SU-DHL-6 (cell line): ENCODE measurements around the gene SLC8A3.

Source experiments
- H2AFZ ChIP-seq: fragments of 200-600 bp; sonication (generic); 2 replicates; pipeline ENCODE4 v1.6.1; 2014; ENCODE audit warnings: low read depth, mild to moderate bottlenecking, moderate library complexity, mixed read lengths, antibody characterized with exemption, low read length; ENCODE audit not compliant: severe bottlenecking
- H3F3A ChIP-seq: fragments of 200-600 bp; shearing (Covaris generic); 2 replicates; pipeline ENCODE4 v1.6.0; 2016; ENCODE audit warnings: antibody characterized with exemption, mild to moderate bottlenecking; ENCODE audit not compliant: insufficient read depth
- H3K27ac ChIP-seq: fragments of 200-600 bp; sonication (generic); 2 replicates; pipeline ENCODE4 v1.5.1; 2016; ENCODE audit warnings: low read depth, mild to moderate bottlenecking, low read length, moderate library complexity, mixed read lengths
- H3K27me3 ChIP-seq: fragments of 200-600 bp; sonication (generic), shearing (Covaris generic); 2 replicates; pipeline ENCODE4 v1.6.0; 2014; ENCODE audit warnings: mild to moderate bottlenecking, low read length
- H3K36me3 ChIP-seq: fragments of 200-600 bp; sonication (generic); 2 replicates; pipeline ENCODE4 v1.6.1; 2014; ENCODE audit warnings: mild to moderate bottlenecking, low read length, mixed read lengths
- H3K4me2 ChIP-seq: fragments of 300-600, 200-600 bp; shearing (Covaris generic), sonication (generic); 2 replicates; pipeline ENCODE4 v1.6.0; 2014; ENCODE audit warnings: low read length, low read depth, mild to moderate bottlenecking; ENCODE audit not compliant: poor library complexity, severe bottlenecking
- H3K4me3 ChIP-seq: fragments of 200-600 bp; sonication (generic); 2 replicates; pipeline ENCODE4 v1.5.1; 2014; ENCODE audit warnings: antibody characterized with exemption, low read length, mild to moderate bottlenecking, mixed read lengths; ENCODE audit not compliant: insufficient read depth, poor library complexity, severe bottlenecking
- H3K79me2 ChIP-seq: fragments of 200-600 bp; sonication (generic); 2 replicates; pipeline ENCODE4 v1.6.1; 2014; ENCODE audit warnings: mild to moderate bottlenecking, low read length, moderate library complexity; ENCODE audit not compliant: insufficient read depth
- H3K9ac ChIP-seq: fragments of 200-600 bp; sonication (generic); 2 replicates; pipeline ENCODE4 v1.7.0; 2014; ENCODE audit warnings: mild to moderate bottlenecking, low read length
- H3K9me2 ChIP-seq: fragments of 200-600 bp; sonication (generic); replicated peaks from 2 replicates; pipeline ENCODE4 v1.6.1; 2014; ENCODE audit warnings: low read length; ENCODE audit not compliant: insufficient read depth
- H3K9me3 ChIP-seq: fragments of 200-600 bp; sonication (generic); 2 replicates; pipeline ENCODE4 v1.6.1; 2014; ENCODE audit warnings: low read length, mixed read lengths; ENCODE audit not compliant: insufficient read depth
- H4K20me1 ChIP-seq: fragments of 200-600 bp; sonication (generic); 2 replicates; pipeline ENCODE4 v1.6.1; 2014; ENCODE audit warnings: low read depth, mild to moderate bottlenecking, antibody characterized with exemption, low read length, moderate library complexity, mixed read lengths
- EZH2phosphoT487 ChIP-seq: fragments of 200-600 bp; sonication (generic), shearing (Covaris generic); conservative IDR thresholded peaks from 2 replicates; pipeline ENCODE4 v1.6.1; 2018; ENCODE audit warnings: mild to moderate bottlenecking, antibody characterized with exemption, low read length, moderate library complexity, mixed read lengths
- TF ChIP-seq, protein P1 (sequence below): fragments of 200-600 bp; sonication (generic); IDR thresholded peaks from one replicate; pipeline ENCODE4 v1.5.1; 2017; ENCODE audit warnings: antibody characterized with exemption, mild to moderate bottlenecking, low read length, moderate library complexity; ENCODE audit not compliant: insufficient read depth, poor library complexity, severe bottlenecking

The SLC8A3 gene

GRCh38 chr14:70036665-70037064, 152.1 kb downstream of the SLC8A3 start:
- H3K9me3 ChIP-seq, result no peaks in the 10 kb centered on the region
- H3K4me2 ChIP-seq, result no peak overlapping the region
- no peaks in the 10 kb centered on the region for H3K79me2 ChIP-seq
- H3F3A ChIP-seq, result no peaks in the 10 kb centered on the region
- H4K20me1 ChIP-seq, result no peaks in the 10 kb centered on the region
- no peaks in the 10 kb centered on the region for H3K27me3 ChIP-seq
- TF ChIP-seq EZH2phosphoT487, result no peak
- TF ChIP-seq, protein P1, sequence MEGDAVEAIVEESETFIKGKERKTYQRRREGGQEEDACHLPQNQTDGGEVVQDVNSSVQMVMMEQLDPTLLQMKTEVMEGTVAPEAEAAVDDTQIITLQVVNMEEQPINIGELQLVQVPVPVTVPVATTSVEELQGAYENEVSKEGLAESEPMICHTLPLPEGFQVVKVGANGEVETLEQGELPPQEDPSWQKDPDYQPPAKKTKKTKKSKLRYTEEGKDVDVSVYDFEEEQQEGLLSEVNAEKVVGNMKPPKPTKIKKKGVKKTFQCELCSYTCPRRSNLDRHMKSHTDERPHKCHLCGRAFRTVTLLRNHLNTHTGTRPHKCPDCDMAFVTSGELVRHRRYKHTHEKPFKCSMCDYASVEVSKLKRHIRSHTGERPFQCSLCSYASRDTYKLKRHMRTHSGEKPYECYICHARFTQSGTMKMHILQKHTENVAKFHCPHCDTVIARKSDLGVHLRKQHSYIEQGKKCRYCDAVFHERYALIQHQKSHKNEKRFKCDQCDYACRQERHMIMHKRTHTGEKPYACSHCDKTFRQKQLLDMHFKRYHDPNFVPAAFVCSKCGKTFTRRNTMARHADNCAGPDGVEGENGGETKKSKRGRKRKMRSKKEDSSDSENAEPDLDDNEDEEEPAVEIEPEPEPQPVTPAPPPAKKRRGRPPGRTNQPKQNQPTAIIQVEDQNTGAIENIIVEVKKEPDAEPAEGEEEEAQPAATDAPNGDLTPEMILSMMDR, result no peak
- no peak overlapping the region for H3K9ac ChIP-seq
- no peak overlapping the region for H3K27ac ChIP-seq
- H3K4me3 ChIP-seq, result no peak overlapping the region
- no peaks in the 10 kb centered on the region for H3K36me3 ChIP-seq
- H2AFZ ChIP-seq, result no peak overlapping the region
- H3K9me2 ChIP-seq, result no peaks in the 10 kb centered on the region

GRCh38 chr14:70034257-70034656, 154.5 kb downstream of the SLC8A3 start:
- H3K27ac ChIP-seq, result no peak overlapping the region
- no peak for TF ChIP-seq EZH2phosphoT487
- TF ChIP-seq, protein P1, result no peak
- H2AFZ ChIP-seq, result no peak overlapping the region

DNA sequence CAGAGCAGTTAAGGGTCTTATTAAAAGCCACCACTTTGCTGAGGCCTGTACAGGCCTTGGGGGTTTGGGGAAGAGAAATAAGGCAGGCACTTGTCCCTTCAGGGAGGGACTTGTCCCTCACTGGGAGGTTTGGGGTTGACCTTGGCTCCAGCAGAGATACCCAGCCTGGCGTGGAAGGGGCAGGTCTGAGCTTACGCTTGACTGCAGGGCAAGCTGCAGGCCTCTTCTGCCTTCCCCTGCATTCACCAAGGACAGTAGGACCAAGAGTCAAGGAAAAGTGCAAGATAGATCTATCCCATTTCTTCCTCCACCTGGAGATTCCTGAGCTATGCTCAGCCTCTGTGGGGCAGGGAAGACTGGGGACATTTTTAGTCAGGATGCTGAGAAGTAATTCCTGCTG, 155.2 kb downstream of the SLC8A3 start:
- no peak overlapping the region for H2AFZ ChIP-seq
- H3K9ac ChIP-seq, result no peak overlapping the region
- TF ChIP-seq, protein P1, result no peak
- TF ChIP-seq EZH2phosphoT487, result no peak
- no peak overlapping the region for H3K4me3 ChIP-seq
- H3K79me2 ChIP-seq, result no peaks in the 10 kb centered on the region
- H3K27me3 ChIP-seq, result no peaks in the 10 kb centered on the region
- H3K9me2 ChIP-seq, result no peaks in the 10 kb centered on the region
- no peaks in the 10 kb centered on the region for H4K20me1 ChIP-seq
- H3K9me3 ChIP-seq, result no peaks in the 10 kb centered on the region
- no peaks in the 10 kb centered on the region for H3F3A ChIP-seq
- H3K4me2 ChIP-seq, result no peak overlapping the region
- no peak overlapping the region for H3K27ac ChIP-seq
- no peaks in the 10 kb centered on the region for H3K36me3 ChIP-seq

More at GRCh38 chr14:70034257-70034656, 154.5 kb downstream of the SLC8A3 start:
- Histone ChIP-seq H3K79me2 (no peaks in the 10 kb centered on the region), H3F3A (no peaks in the 10 kb centered on the region), H3K4me2 (no peak overlapping the region), H3K9ac (no peak overlapping the region), H3K27me3 (no peaks in the 10 kb centered on the region), H3K36me3 (no peaks in the 10 kb centered on the region), H3K4me3 (no peak overlapping the region), H4K20me1 (no peaks in the 10 kb centered on the region), H3K9me3 (no peaks in the 10 kb centered on the region), H3K9me2 (no peaks in the 10 kb centered on the region)

GRCh38 chr14:70033116-70033515, 155.6 kb downstream of the SLC8A3 start:
- Histone ChIP-seq H2AFZ (no peak overlapping the region), H3K9me3 (no peaks in the 10 kb centered on the region), H3K79me2 (no peaks in the 10 kb centered on the region), H3K27ac (no peak overlapping the region), H3K9me2 (no peaks in the 10 kb centered on the region), H3F3A (no peaks in the 10 kb centered on the region), H3K4me2 (no peak overlapping the region), H3K27me3 (no peaks in the 10 kb centered on the region), H3K9ac (no peak overlapping the region), H4K20me1 (no peaks in the 10 kb centered on the region), H3K36me3 (no peaks in the 10 kb centered on the region), H3K4me3 (no peak overlapping the region)
- TF ChIP-seq EZH2phosphoT487, result no peak
- TF ChIP-seq, protein P1, result no peak
